Left ventricle myocardium inferior (tissue), 1 donor: ENCODE results near the gene PLPP7. TPM values are rescaled to one million over a fixed set of nuclear protein-coding genes. Genes with fewer than 3 reads are reported as not detected.
"Not testable (repeated sequence)": the region's sequence is repeated elsewhere in the genome, so short reads cannot be mapped to it uniquely, and the experiment has no call there.

ENCODE experiments used
- DNase-seq: peaks from one replicate; pipeline ENCODE4 v3.0.0-alpha.2; 2020
- H3K27ac ChIP-seq: fragments of 200-600 bp; replicated peaks from 2 replicates; pipeline ENCODE4 v1.8.0; 2021
- H3K27me3 ChIP-seq: fragments of 200-600 bp; 2 replicates; pipeline ENCODE4 v1.8.0; 2021; ENCODE audit warnings: low read depth
- H3K36me3 ChIP-seq: fragments of 200-600 bp; 2 replicates; pipeline ENCODE4 v1.8.0; 2021
- H3K4me1 ChIP-seq: fragments of 200-600 bp; 2 replicates; pipeline ENCODE4 v1.8.0; 2021
- H3K4me3 ChIP-seq: fragments of 200-600 bp; 2 replicates; pipeline ENCODE4 v1.8.0; 2021; ENCODE audit warnings: mild to moderate bottlenecking, moderate library complexity
- H3K9me3 ChIP-seq: fragments of 200-600 bp; replicated peaks from 2 replicates; pipeline ENCODE4 v1.8.0; 2021
- intact Hi-C: fragments of 100-400 bp; cut with micrococcal nuclease; formaldehyde crosslinking; loops from one replicate; pipeline ENCODE4 v1.11.0; 2022
- total RNA-seq: library from RNA; stranded (reverse); fragmentation: NEBNext Ultra II Directional; extraction: Animal tissue kit (Norgen Biotek cat#: 25700); gene quantifications from one replicate; pipeline ENCODE4 v1.2.1, GENCODE V29; 2021
- TF ChIP-seq, protein P1 (sequence below): fragments of 200-600 bp; IDR thresholded peaks from 2 replicates; pipeline ENCODE4 v1.8.0; 2021; ENCODE audit warnings: antibody characterized with exemption, mild to moderate bottlenecking, borderline replicate concordance
- donor health status: DM: no; HTN: yes; CAD: no; lungs with severe emphysema.

Gene PLPP7
- total RNA-seq, 1 donor from 2014 or later, result 120 TPM

DNA sequence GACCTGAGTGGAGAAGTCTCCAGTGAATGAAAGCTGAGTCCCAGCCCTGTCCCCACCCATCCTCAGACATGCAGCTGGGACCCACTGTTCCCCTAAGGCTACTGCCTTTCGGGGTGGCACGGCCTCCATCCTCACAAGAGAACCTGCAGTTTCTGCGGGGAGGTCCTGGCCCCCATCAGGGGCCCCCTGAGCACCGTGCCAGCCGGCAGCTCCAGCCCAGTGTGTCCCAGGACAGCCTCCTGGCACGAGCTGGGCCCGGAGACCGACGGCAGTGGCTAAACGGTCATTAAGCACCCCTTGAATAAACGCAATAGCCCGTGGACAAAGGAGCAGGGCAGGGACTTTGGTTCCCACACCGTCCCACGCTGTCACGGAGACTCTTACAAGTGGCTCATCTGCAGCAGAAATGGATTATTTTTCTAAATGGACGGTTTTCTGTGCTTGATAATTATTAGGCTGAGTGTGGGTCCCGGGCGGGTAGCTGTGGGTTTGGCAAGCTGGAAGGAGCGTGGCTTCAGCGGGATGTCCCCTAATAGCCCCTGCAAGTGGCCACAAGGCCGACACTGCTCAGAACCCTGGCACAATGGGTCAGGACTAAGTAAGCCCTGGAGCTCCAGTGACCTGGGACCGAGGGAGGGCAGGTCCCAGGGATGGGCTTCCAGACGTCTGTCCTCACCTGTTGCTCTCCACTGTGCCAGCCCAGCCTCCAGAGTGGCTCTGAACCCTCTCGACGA lies 30.7 kb upstream of the PLPP7 start:
- H3K9me3 ChIP-seq, result no peaks in the 10 kb centered on the region
- peak overlapping the region; percentile 87 for H3K27ac ChIP-seq
- no peak for DNase-seq
- H3K27me3 ChIP-seq, result no peaks in the 10 kb centered on the region
- intact Hi-C loops, result no loop called here
- peaks cover 89% of the 10 kb centered on the region for H3K4me1 ChIP-seq
- no peak overlapping the region for H3K4me3 ChIP-seq
- TF ChIP-seq, protein P1, sequence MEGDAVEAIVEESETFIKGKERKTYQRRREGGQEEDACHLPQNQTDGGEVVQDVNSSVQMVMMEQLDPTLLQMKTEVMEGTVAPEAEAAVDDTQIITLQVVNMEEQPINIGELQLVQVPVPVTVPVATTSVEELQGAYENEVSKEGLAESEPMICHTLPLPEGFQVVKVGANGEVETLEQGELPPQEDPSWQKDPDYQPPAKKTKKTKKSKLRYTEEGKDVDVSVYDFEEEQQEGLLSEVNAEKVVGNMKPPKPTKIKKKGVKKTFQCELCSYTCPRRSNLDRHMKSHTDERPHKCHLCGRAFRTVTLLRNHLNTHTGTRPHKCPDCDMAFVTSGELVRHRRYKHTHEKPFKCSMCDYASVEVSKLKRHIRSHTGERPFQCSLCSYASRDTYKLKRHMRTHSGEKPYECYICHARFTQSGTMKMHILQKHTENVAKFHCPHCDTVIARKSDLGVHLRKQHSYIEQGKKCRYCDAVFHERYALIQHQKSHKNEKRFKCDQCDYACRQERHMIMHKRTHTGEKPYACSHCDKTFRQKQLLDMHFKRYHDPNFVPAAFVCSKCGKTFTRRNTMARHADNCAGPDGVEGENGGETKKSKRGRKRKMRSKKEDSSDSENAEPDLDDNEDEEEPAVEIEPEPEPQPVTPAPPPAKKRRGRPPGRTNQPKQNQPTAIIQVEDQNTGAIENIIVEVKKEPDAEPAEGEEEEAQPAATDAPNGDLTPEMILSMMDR, result no peak
- peaks cover 44% of the 10 kb centered on the region for H3K36me3 ChIP-seq

DNA sequence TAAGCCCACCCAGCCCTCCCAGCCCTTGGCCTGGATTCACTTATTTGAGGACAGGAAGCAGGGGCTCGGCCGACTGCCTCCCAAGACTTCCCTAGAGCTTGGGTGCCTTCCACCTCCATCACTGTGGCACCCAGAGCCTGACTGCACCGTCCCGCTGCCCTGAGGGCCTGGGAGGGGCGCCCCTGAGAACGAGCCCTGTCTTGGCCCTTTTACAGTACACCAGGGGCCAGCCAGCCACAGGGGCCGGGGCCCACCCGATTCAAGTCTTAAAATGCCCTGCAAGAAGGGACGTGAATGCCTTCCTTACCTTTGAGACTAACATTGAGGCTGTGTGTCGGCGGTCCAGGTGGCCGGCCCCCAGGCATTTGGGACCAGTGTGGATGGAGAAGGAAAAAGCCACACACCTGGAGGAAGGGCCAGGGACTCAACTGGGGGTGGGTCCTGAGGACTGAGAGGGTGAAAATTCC lies 30.1 kb upstream of the PLPP7 start:
- TF ChIP-seq, protein P1, result no peak
- Histone ChIP-seq H3K27ac (peak overlapping the region; percentile 28), H3K27me3 (no peaks in the 10 kb centered on the region), H3K4me1 (peaks cover 89% of the 10 kb centered on the region), H3K36me3 (peaks cover 44% of the 10 kb centered on the region), H3K4me3 (no peak overlapping the region), H3K9me3 (no peaks in the 10 kb centered on the region)
- intact Hi-C loops, result no loop called here
- no peak for DNase-seq

- no peak for DNase-seq
- Histone ChIP-seq H3K36me3 (peaks cover 44% of the 10 kb centered on the region), H3K4me3 (no peak overlapping the region), H3K4me1 (peaks cover 89% of the 10 kb centered on the region), H3K9me3 (no peaks in the 10 kb centered on the region), H3K27me3 (no peaks in the 10 kb centered on the region), H3K27ac (peak overlapping the region; percentile 28)
- intact Hi-C loops, result no loop called here
- TF ChIP-seq, protein P1, result no peak
Observed at GRCh38 chr9:131259916-131260597, 29.5 kb upstream of the PLPP7 start.

- H3K27ac ChIP-seq, result peak overlapping the region; percentile 28
- TF ChIP-seq, protein P1, result no peak
Observed at GRCh38 chr9:131260751-131261452, 28.6 kb upstream of the PLPP7 start.

GRCh38 chr9:131262327-131263032 lies 27.0 kb upstream of the PLPP7 start:
- H3K4me1 ChIP-seq, result peaks cover 91% of the 10 kb centered on the region
- no peak for DNase-seq
- TF ChIP-seq, protein P1, result no peak
- H3K4me3 ChIP-seq, result no peak overlapping the region
- peak overlapping the region; percentile 36 for H3K27ac ChIP-seq
- intact Hi-C loops, result no loop called here
- no peaks in the 10 kb centered on the region for H3K27me3 ChIP-seq
- H3K9me3 ChIP-seq, result no peaks in the 10 kb centered on the region
- H3K36me3 ChIP-seq, result peaks cover 44% of the 10 kb centered on the region

More at GRCh38 chr9:131260751-131261452, 28.6 kb upstream of the PLPP7 start:
- Histone ChIP-seq H3K36me3 (peaks cover 44% of the 10 kb centered on the region), H3K9me3 (no peaks in the 10 kb centered on the region), H3K27me3 (no peaks in the 10 kb centered on the region), H3K4me3 (no peak overlapping the region), H3K4me1 (peaks cover 89% of the 10 kb centered on the region)
- DNase-seq, result no peak
- intact Hi-C loops, result no loop called here

GRCh38 chr9:131263033-131263343 lies 26.5 kb upstream of the PLPP7 start:
- H3K4me3 ChIP-seq, DNase-seq, H3K27me3 ChIP-seq, H3K9me3 ChIP-seq, intact Hi-C loops: not testable (repeated sequence)
- Histone ChIP-seq H3K27ac (peak overlapping the region; percentile 36), H3K4me1 (peaks cover 91% of the 10 kb centered on the region), H3K36me3 (peaks cover 44% of the 10 kb centered on the region)
